Adrenal gland (tissue), 12 donors: ENCODE results near the gene MCHR2. TPM values are rescaled to one million over a fixed set of nuclear protein-coding genes. Genes with fewer than 3 reads are reported as not detected.

Source experiments
- DNase-seq, 7 donors: peaks; one replicate each; pipeline ENCODE4 v3.0.0-alpha.2; 2019 to 2020
- H3K27ac ChIP-seq, 5 donors: fragments of 200-600 bp; sonication (generic) in 4 of 5; 1 replicate in 3 of 5; 2 replicates in 2 of 5; pipeline versions ENCODE4 v1.5.1 to v1.8.0; 2016 to 2020; ENCODE audit warnings: mild to moderate bottlenecking in 1 of 5
- H3K27me3 ChIP-seq: fragments of 200-600 bp; 2 replicates; pipeline ENCODE4 v1.8.0; 2021
- H3K36me3 ChIP-seq, 2 donors: fragments of 200-600 bp; replicated peaks in 1 of 2; 1 replicate in 1 of 2; 2 replicates in 1 of 2; pipeline versions ENCODE4 v1.5.1 to v1.8.0; 2018 to 2022
- H3K4me1 ChIP-seq, 2 donors: fragments of 200-600 bp; replicated peaks in 1 of 2; 1 replicate in 1 of 2; 2 replicates in 1 of 2; pipeline versions ENCODE4 v1.5.1 to v1.8.0; 2018 to 2021
- H3K4me3 ChIP-seq, 4 donors: fragments of 200-600 bp; sonication (generic) in 3 of 4; one replicate each; pipeline ENCODE4 v1.5.1; 2016 to 2018
- H3K9me3 ChIP-seq, 3 donors: fragments of 200-600 bp; sonication (generic) in 1 of 3; replicated peaks in 1 of 3; 1 replicate in 2 of 3; 2 replicates in 1 of 3; pipeline versions ENCODE4 v1.5.1 to v1.8.0; 2016 to 2021
- POLR2A ChIP-seq, 2 donors: fragments of 450-650 bp; IDR thresholded peaks; one replicate each; pipeline ENCODE4 v1.6.1; 2017; ENCODE audit warnings: antibody characterized with exemption in 2 of 2, mild to moderate bottlenecking in 2 of 2, moderate library complexity in 1 of 2
- WGBS, 4 donors: extraction: QIAGEN DNeasy Blood & Tissue Kit in 2 of 4; methylation state at CpG; one replicate each; pipeline versions ENCODE4 v1.1.5 to v1.1.7; 2013 to 2017; 5-methylcytosine and 5-hydroxymethylcytosine counted together
- intact Hi-C, 2 donors: fragments of 100-400 bp; cut with DNase I; formaldehyde crosslinking; loops; one replicate each; pipeline versions ENCODE4 v1.14.1 to v1.15.0; 2022 to 2023
- polyA plus RNA-seq, 3 donors: library from polyadenylated mRNA; stranded (reverse); fragments of 200-250 nt in 2 of 3; fragments of 350-450 nt in 1 of 3; fragmentation: Illumina TruSeq in 1 of 3; extraction: RNeasy Lipid Tissue Mini Kit (QIAGEN cat#74804) in 1 of 3; gene quantifications; one replicate each; pipeline ENCODE4 v1.2.3, GENCODE V29; 2013 to 2014
- total RNA-seq, 9 donors: library from RNA; depleted of rRNA in 4 of 9; stranded (reverse); fragments of >200 nt in 4 of 9; fragments of 120-200 nt in 1 of 9; fragmentation: NEBNext Ultra II Directional in 1 of 9; extraction: Animal tissue kit (Norgen Biotek cat#: 25700) in 1 of 9; gene quantifications; one replicate each; pipeline versions ENCODE4 v1.1.0 to v1.2.4, GENCODE V29; 2013 to 2023
- TF ChIP-seq, protein P1 (sequence below), 6 experiments: fragments of 450-650 bp in 4 of 6; fragments of 200-600 bp in 2 of 6; sonication (generic) in 1 of 6; IDR thresholded peaks; 1 replicate in 5 of 6; 2 replicates in 1 of 6; pipeline versions ENCODE4 v1.5.1 to v1.8.0; 2016 to 2021; ENCODE audit warnings: antibody characterized with exemption in 6 of 6, mild to moderate bottlenecking in 2 of 6, moderate library complexity in 1 of 6
- donor health status: healthy with polysubstance abuse.
- donor health status: Bipolar disorder and iron deficiency.
- donor health status: DM: yes; HTN: yes; CAD: no.
- donor health status: DM: no; HTN: no; CAD: no.
- donor health status: DM: no; HTN: no; CAD: no.
- donor health status: DM: yes; HTN: yes; CAD: no.

Gene MCHR2
- total and polyA plus RNA-seq, 12 donors, result 0.14 TPM; not detected in 11

DNA sequence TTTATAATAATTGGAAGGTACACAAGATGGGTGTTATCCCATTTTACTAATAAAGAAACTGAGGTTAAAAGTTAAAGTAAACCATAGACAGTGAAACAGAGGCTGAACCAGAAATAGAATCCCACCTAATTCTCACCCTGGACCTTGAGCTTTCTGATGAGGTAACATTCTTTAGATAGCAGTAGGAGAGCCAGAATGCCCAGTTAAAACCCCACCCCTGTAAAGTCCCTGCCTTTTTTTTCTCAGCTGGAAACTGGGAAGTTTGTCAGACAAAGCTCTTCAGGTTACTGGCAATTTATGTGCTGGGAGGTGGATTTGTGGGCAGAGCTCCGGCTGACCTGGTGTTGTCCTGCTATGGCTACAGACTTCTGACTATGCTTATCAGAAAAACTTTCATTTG, 1.9 kb upstream of the MCHR2 start:
- Histone ChIP-seq H3K36me3 (no peaks in the 10 kb centered on the region), H3K4me1 (no peaks in the 10 kb centered on the region), H3K27ac (no peak overlapping the region), H3K27me3 (peaks cover 22% of the 10 kb centered on the region), H3K4me3 (no peak overlapping the region), H3K9me3 (no peaks in the 10 kb centered on the region)
- intact Hi-C loops, result no loop called here
- 41 to 67% (median 50%) methylated on average over 1 of the region's 1 CpG for WGBS, 4 donors
- DNase-seq, result no peak
- TF ChIP-seq, protein P1, sequence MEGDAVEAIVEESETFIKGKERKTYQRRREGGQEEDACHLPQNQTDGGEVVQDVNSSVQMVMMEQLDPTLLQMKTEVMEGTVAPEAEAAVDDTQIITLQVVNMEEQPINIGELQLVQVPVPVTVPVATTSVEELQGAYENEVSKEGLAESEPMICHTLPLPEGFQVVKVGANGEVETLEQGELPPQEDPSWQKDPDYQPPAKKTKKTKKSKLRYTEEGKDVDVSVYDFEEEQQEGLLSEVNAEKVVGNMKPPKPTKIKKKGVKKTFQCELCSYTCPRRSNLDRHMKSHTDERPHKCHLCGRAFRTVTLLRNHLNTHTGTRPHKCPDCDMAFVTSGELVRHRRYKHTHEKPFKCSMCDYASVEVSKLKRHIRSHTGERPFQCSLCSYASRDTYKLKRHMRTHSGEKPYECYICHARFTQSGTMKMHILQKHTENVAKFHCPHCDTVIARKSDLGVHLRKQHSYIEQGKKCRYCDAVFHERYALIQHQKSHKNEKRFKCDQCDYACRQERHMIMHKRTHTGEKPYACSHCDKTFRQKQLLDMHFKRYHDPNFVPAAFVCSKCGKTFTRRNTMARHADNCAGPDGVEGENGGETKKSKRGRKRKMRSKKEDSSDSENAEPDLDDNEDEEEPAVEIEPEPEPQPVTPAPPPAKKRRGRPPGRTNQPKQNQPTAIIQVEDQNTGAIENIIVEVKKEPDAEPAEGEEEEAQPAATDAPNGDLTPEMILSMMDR (IDR thresholded peaks at IDR 0.05), result no peak
- TF ChIP-seq POLR2A (IDR thresholded peaks at IDR 0.05), result no peak

DNA sequence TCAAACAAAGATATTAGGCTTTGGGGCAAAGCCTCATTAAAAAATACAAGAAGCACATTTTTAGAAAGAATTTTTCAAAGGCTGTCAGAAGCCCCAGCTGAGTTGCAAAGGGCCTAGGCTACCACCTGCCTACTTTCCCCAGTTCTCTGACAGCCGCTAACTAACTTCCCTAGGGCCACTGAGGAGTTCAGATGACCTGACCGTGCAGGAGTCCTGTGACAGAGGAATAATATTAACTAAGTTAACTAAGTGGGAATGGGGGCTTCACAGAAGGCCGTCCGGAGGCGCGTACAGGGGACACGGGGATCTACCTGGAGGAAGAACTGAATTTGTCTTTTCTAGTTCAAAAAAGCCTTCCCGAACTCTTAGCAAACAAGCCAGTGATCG, 884 bp downstream of the MCHR2 start:
- 23 to 48% (median 29%) methylated on average over 3 to 9 of the region's 9 CpGs for WGBS, 4 donors
- TF ChIP-seq, protein P1 (IDR thresholded peaks at IDR 0.05), result no peak
- no peak for TF ChIP-seq POLR2A (IDR thresholded peaks at IDR 0.05)
- H3K27me3 ChIP-seq, result peaks cover 22% of the 10 kb centered on the region
- no peaks in the 10 kb centered on the region for H3K36me3 ChIP-seq
- H3K4me1 ChIP-seq, result no peaks in the 10 kb centered on the region
- no peak overlapping the region for H3K4me3 ChIP-seq
- no peak for DNase-seq
- H3K27ac ChIP-seq, result no peak overlapping the region
- no peaks in the 10 kb centered on the region for H3K9me3 ChIP-seq
- intact Hi-C loops, result no loop called here

DNA sequence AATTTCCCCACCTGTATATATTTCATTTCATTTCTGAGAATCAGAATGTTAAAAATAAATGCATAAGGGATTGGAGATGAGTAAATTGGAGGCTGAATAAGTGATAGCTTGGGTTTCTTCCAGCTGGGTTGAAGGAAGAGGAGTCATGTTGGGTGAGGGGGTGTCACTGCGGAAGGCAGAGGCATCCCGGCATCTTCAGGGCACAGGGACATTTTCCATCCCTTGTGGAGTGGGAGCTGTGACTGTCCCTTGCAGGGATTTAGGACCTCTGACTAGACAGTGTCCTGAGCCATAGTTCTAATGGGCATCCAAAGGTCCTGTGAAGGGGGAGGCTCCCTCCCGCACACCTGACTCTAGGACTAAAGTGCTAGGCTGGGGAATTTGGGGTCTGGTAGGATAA, 2.1 kb downstream of the MCHR2 start:
- intact Hi-C loops, result no loop called here
- H3K4me1 ChIP-seq, result no peaks in the 10 kb centered on the region

DNA sequence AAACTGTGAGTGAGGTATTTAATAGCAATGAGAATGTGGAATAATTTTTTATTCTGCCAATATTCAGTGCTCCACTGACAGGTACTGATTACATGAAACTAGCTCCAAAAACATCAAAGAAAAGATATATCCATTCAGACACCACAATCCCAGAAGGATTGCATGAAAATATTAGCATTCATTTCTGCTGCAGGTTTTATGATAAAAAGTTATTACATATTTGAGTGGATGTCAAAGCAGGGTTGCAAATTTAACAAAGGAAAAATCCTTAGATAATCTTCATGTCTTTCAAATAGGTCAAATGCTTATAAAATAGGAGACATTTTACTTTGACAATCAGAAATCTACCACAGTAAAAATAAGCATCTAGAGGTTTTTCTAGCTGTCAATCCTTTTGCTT, 13.3 kb downstream of the MCHR2 start:
- intact Hi-C loops, result no loop called here
- no peaks in the 10 kb centered on the region for H3K9me3 ChIP-seq
- no peaks in the 10 kb centered on the region for H3K27me3 ChIP-seq
- TF ChIP-seq, protein P1 (IDR thresholded peaks at IDR 0.05), result no peak
- no peak overlapping the region for H3K27ac ChIP-seq
- no peak for DNase-seq
- no peak overlapping the region for H3K4me3 ChIP-seq
- H3K36me3 ChIP-seq, result no peaks in the 10 kb centered on the region
- no peaks in the 10 kb centered on the region for H3K4me1 ChIP-seq

More for the DNA sequence above, 2.1 kb downstream of the MCHR2 start:
- DNase-seq, result no peak
- Histone ChIP-seq H3K36me3 (no peaks in the 10 kb centered on the region), H3K27me3 (peaks cover 22% of the 10 kb centered on the region), H3K9me3 (no peaks in the 10 kb centered on the region), H3K27ac (no peak overlapping the region), H3K4me3 (no peak overlapping the region)
- WGBS, 4 donors, result 75 to 91% (median 88%) methylated on average over 2 to 3 of the region's 3 CpGs
- TF ChIP-seq, protein P1 (IDR thresholded peaks at IDR 0.05), result no peak
- TF ChIP-seq POLR2A (IDR thresholded peaks at IDR 0.05), result no peak
